HUES6 (cell line): ENCODE data around the gene CRACR2A.

Experiments
- H3K27ac ChIP-seq: 2 replicates; pipeline ENCODE4 v1.7.0; 2013; ENCODE audit warnings: low read depth, mild to moderate bottlenecking, low read length, inconsistent platforms
- H3K27me3 ChIP-seq: 2 replicates; pipeline ENCODE4 v1.6.1; 2013; ENCODE audit warnings: low read length; ENCODE audit not compliant: control insufficient read depth, insufficient read depth
- H3K36me3 ChIP-seq: 2 replicates; pipeline ENCODE4 v1.6.1; 2013; ENCODE audit warnings: low read length; ENCODE audit not compliant: control insufficient read depth, insufficient read depth
- H3K4me1 ChIP-seq: 2 replicates; pipeline ENCODE4 v1.6.1; 2013; ENCODE audit warnings: low read length; ENCODE audit not compliant: control insufficient read depth, insufficient read depth
- H3K4me3 ChIP-seq: 2 replicates; pipeline ENCODE4 v1.5.1; 2013; ENCODE audit warnings: low read depth, low read length
- H3K9ac ChIP-seq: one replicate; pipeline ENCODE4 v1.6.1; 2013; ENCODE audit warnings: mild to moderate bottlenecking, low read length
- H3K9me3 ChIP-seq: 2 replicates; pipeline ENCODE4 v1.6.1; 2013; ENCODE audit warnings: low read depth, low read length; ENCODE audit not compliant: control insufficient read depth, insufficient read depth

CRACR2A gene

GRCh38 chr12:3698218-3698974 is 54.5 kb downstream of the CRACR2A start:
- Histone ChIP-seq H3K9me3 (no peaks in the 10 kb centered on the region), H3K27me3 (no peaks in the 10 kb centered on the region), H3K27ac (no peak overlapping the region), H3K9ac (no peak overlapping the region), H3K4me3 (no peak overlapping the region), H3K36me3 (no peaks in the 10 kb centered on the region), H3K4me1 (no peaks in the 10 kb centered on the region; the same call in 1 of the 2 replicates)

- no peak overlapping the region for H3K9ac ChIP-seq
- no peaks in the 10 kb centered on the region for H3K36me3 ChIP-seq
- no peak overlapping the region for H3K27ac ChIP-seq
- H3K27me3 ChIP-seq: no peaks in the 10 kb centered on the region
- H3K9me3 ChIP-seq: no peaks in the 10 kb centered on the region
- H3K4me3 ChIP-seq: no peak overlapping the region
- H3K4me1 ChIP-seq: no peaks in the 10 kb centered on the region; the same call in 1 of the 2 replicates
Observed at GRCh38 chr12:3697311-3697870, 55.5 kb downstream of the CRACR2A start.

GRCh38 chr12:3694673-3695072 is 58.2 kb downstream of the CRACR2A start:
- no peaks in the 10 kb centered on the region for H3K27me3 ChIP-seq
- H3K4me1 ChIP-seq: no peaks in the 10 kb centered on the region; the same call in 1 of the 2 replicates
- H3K27ac ChIP-seq: no peak overlapping the region
- no peak overlapping the region for H3K4me3 ChIP-seq
- no peak overlapping the region for H3K9ac ChIP-seq
- peaks cover 2% of the 10 kb centered on the region; the same call in 1 of the 2 replicates for H3K9me3 ChIP-seq
- H3K36me3 ChIP-seq: no peaks in the 10 kb centered on the region

GRCh38 chr12:3692616-3693365 is 60.1 kb downstream of the CRACR2A start:
- no peaks in the 10 kb centered on the region for H3K36me3 ChIP-seq
- peaks cover 2% of the 10 kb centered on the region; the same call in 1 of the 2 replicates for H3K9me3 ChIP-seq
- no peaks in the 10 kb centered on the region for H3K4me1 ChIP-seq
- H3K9ac ChIP-seq: no peak overlapping the region
- H3K27ac ChIP-seq: no peak overlapping the region
- H3K4me3 ChIP-seq: no peak overlapping the region
- no peaks in the 10 kb centered on the region for H3K27me3 ChIP-seq

- H3K27me3 ChIP-seq: no peaks in the 10 kb centered on the region
- no peak overlapping the region for H3K9ac ChIP-seq
- no peak overlapping the region for H3K4me3 ChIP-seq
- no peak overlapping the region for H3K27ac ChIP-seq
- H3K36me3 ChIP-seq: no peaks in the 10 kb centered on the region
- H3K4me1 ChIP-seq: no peaks in the 10 kb centered on the region
- H3K9me3 ChIP-seq: peaks cover 2% of the 10 kb centered on the region; the same call in 1 of the 2 replicates
Observed at GRCh38 chr12:3686463-3686862, 66.4 kb downstream of the CRACR2A start.

- no peak overlapping the region for H3K4me3 ChIP-seq
- no peak overlapping the region for H3K9ac ChIP-seq
- no peaks in the 10 kb centered on the region for H3K4me1 ChIP-seq
- no peaks in the 10 kb centered on the region for H3K9me3 ChIP-seq
- H3K27ac ChIP-seq: no peak overlapping the region
- H3K36me3 ChIP-seq: no peaks in the 10 kb centered on the region
- no peaks in the 10 kb centered on the region for H3K27me3 ChIP-seq
Observed at GRCh38 chr12:3685830-3686229, 67.1 kb downstream of the CRACR2A start.

GRCh38 chr12:3684449-3685051 is 68.4 kb downstream of the CRACR2A start:
- H3K4me1 ChIP-seq: no peaks in the 10 kb centered on the region
- H3K9me3 ChIP-seq: no peaks in the 10 kb centered on the region
- H3K9ac ChIP-seq: no peak overlapping the region
- H3K27ac ChIP-seq: no peak overlapping the region
- no peak overlapping the region for H3K4me3 ChIP-seq
- no peaks in the 10 kb centered on the region for H3K36me3 ChIP-seq
- H3K27me3 ChIP-seq: no peaks in the 10 kb centered on the region

- H3K9me3 ChIP-seq: no peaks in the 10 kb centered on the region
- H3K27ac ChIP-seq: no peak overlapping the region
- H3K9ac ChIP-seq: no peak overlapping the region
- H3K27me3 ChIP-seq: no peaks in the 10 kb centered on the region
- H3K36me3 ChIP-seq: no peaks in the 10 kb centered on the region
- no peaks in the 10 kb centered on the region for H3K4me1 ChIP-seq
- no peak overlapping the region for H3K4me3 ChIP-seq
Observed at GRCh38 chr12:3683670-3684069, 69.2 kb downstream of the CRACR2A start.

- Histone ChIP-seq H3K27me3 (no peaks in the 10 kb centered on the region), H3K4me1 (no peaks in the 10 kb centered on the region), H3K27ac (no peak overlapping the region), H3K36me3 (no peaks in the 10 kb centered on the region), H3K9ac (no peak overlapping the region), H3K9me3 (no peaks in the 10 kb centered on the region), H3K4me3 (no peak overlapping the region)
Observed at GRCh38 chr12:3681595-3682061, 71.3 kb downstream of the CRACR2A start.

- Histone ChIP-seq H3K9me3 (no peaks in the 10 kb centered on the region), H3K36me3 (no peaks in the 10 kb centered on the region), H3K4me3 (no peak overlapping the region), H3K9ac (no peak overlapping the region), H3K27me3 (no peaks in the 10 kb centered on the region), H3K27ac (no peak overlapping the region), H3K4me1 (no peaks in the 10 kb centered on the region)
Observed at GRCh38 chr12:3680919-3681594, 71.9 kb downstream of the CRACR2A start.
